ENCODE results near the gene TMEM63A. TPM values are rescaled to one million over a fixed set of nuclear protein-coding genes. Genes with fewer than 3 reads are reported as not detected.

Gene TMEM63A
- total and polyA plus RNA-seq, 2 of the 13 experiments (the other 11 are each of a cell fraction or from before 2014, with no cell fraction given) = 23.9 to 53.3 TPM

DNA sequence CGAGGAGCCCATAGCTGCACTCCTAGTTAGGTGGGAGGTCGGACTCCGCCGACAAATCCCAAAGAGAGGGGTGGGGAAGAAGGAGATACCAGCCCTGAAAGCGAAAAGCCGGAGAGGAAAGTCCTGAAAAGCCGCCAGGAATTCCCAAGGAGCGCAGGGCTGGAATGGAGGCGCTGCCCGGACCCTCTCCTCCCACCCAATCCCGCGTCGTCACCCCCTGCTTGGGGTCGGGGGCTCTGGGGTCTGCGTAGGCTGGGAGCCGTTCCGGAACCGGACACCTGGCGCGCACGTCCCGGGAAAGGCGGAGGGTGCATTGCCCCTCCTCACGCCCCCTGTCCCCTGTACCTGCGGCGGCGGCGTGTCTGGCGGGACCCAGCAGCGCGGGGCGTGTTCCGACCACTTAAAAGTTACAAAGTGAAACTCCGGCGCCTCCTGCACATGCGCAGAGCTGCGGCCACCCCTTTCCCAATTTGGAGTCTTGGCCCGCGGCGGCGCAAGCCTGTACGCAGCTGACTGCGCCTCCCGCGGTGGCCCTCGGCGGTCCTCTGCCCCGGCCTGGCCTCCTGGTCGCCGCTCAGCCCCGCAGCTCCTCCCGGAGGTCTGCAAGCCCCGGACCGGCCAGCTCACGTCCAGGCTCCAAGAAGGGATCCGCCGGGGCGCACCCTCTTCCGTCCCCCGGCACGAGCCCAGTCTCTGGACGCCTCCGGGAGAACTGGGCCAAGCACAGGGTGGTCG lies at the start of gene TMEM63A (continued):
- TF ChIP-seq, protein P1, sequence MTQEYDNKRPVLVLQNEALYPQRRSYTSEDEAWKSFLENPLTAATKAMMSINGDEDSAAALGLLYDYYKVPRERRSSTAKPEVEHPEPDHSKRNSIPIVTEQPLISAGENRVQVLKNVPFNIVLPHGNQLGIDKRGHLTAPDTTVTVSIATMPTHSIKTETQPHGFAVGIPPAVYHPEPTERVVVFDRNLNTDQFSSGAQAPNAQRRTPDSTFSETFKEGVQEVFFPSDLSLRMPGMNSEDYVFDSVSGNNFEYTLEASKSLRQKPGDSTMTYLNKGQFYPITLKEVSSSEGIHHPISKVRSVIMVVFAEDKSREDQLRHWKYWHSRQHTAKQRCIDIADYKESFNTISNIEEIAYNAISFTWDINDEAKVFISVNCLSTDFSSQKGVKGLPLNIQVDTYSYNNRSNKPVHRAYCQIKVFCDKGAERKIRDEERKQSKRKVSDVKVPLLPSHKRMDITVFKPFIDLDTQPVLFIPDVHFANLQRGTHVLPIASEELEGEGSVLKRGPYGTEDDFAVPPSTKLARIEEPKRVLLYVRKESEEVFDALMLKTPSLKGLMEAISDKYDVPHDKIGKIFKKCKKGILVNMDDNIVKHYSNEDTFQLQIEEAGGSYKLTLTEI (CRISPR knock-in tag; conservative IDR thresholded peaks at IDR 0.05) = no peak
- TF ChIP-seq CEBPB (IDR thresholded peaks at IDR 0.05; ENCODE audit: borderline replicate concordance, low read depth, low read length) (peak; percentile 44; the same call in 1 of the 2 replicates), USF2 (IDR thresholded peaks at IDR 0.05; ENCODE audit: low read depth, low read length) (no peak), USF2 (CRISPR knock-in tag; IDR thresholded peaks at IDR 0.05; ENCODE audit: borderline replicate concordance) (no peak; the same call in 1 of the 2 replicates), ISL2 (CRISPR knock-in tag; IDR thresholded peaks at IDR 0.05) (peak; percentile 47; the same call in 1 of the 2 replicates), ZNF788 (CRISPR knock-in tag; IDR thresholded peaks at IDR 0.05; ENCODE audit: borderline replicate concordance) (peak; percentile 7; the same call in 1 of the 2 replicates), ELF3 (CRISPR knock-in tag; IDR thresholded peaks at IDR 0.05) (no peak), ZNF431 (CRISPR knock-in tag; IDR thresholded peaks at IDR 0.05; ENCODE audit: borderline replicate concordance, low read depth) (no peak), ZNF557 (CRISPR knock-in tag; IDR thresholded peaks at IDR 0.05) (no peak), MAF1 (CRISPR knock-in tag; IDR thresholded peaks at IDR 0.05; ENCODE audit: borderline replicate concordance) (no peak), HNF4G (IDR thresholded peaks at IDR 0.05; ENCODE audit: borderline replicate concordance, low read depth, low read length) (no peak), HNF4G (CRISPR knock-in tag; IDR thresholded peaks at IDR 0.05; ENCODE audit: borderline replicate concordance, low read depth) (no peak), ZBTB4 (CRISPR knock-in tag; IDR thresholded peaks at IDR 0.05; ENCODE audit: borderline replicate concordance) (0 out of 2 replicates have a peak, but pooled peaks have one; percentile 28)
- TF ChIP-seq, protein P2, sequence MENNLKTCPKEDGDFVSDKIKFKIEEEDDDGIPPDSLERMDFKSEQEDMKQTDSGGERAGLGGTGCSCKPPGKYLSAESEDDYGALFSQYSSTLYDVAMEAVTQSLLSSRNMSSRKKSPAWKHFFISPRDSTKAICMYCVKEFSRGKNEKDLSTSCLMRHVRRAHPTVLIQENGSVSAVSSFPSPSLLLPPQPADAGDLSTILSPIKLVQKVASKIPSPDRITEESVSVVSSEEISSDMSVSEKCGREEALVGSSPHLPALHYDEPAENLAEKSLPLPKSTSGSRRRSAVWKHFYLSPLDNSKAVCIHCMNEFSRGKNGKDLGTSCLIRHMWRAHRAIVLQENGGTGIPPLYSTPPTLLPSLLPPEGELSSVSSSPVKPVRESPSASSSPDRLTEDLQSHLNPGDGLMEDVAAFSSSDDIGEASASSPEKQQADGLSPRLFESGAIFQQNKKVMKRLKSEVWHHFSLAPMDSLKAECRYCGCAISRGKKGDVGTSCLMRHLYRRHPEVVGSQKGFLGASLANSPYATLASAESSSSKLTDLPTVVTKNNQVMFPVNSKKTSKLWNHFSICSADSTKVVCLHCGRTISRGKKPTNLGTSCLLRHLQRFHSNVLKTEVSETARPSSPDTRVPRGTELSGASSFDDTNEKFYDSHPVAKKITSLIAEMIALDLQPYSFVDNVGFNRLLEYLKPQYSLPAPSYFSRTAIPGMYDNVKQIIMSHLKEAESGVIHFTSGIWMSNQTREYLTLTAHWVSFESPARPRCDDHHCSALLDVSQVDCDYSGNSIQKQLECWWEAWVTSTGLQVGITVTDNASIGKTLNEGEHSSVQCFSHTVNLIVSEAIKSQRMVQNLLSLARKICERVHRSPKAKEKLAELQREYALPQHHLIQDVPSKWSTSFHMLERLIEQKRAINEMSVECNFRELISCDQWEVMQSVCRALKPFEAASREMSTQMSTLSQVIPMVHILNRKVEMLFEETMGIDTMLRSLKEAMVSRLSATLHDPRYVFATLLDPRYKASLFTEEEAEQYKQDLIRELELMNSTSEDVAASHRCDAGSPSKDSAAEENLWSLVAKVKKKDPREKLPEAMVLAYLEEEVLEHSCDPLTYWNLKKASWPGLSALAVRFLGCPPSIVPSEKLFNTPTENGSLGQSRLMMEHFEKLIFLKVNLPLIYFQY (CRISPR knock-in tag; IDR thresholded peaks at IDR 0.05; ENCODE audit: borderline replicate concordance) = peak; percentile 46; the same call in 1 of the 2 replicates
- TF ChIP-seq, protein P3, sequence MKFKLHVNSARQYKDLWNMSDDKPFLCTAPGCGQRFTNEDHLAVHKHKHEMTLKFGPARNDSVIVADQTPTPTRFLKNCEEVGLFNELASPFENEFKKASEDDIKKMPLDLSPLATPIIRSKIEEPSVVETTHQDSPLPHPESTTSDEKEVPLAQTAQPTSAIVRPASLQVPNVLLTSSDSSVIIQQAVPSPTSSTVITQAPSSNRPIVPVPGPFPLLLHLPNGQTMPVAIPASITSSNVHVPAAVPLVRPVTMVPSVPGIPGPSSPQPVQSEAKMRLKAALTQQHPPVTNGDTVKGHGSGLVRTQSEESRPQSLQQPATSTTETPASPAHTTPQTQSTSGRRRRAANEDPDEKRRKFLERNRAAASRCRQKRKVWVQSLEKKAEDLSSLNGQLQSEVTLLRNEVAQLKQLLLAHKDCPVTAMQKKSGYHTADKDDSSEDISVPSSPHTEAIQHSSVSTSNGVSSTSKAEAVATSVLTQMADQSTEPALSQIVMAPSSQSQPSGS (CRISPR knock-in tag; IDR thresholded peaks at IDR 0.05) = peak; percentile 46; the same call in 1 of the 2 replicates

Data from HepG2 (cell line).